K562 (cell line): ENCODE measurements around the gene RALY. TPM values are rescaled to one million over a fixed set of nuclear protein-coding genes. Genes with fewer than 3 reads are reported as not detected.

Experiments used
- CEBPB ChIP-seq: fragments of 450-650 bp; IDR thresholded peaks from 2 replicates; pipeline ENCODE4 v1.6.1; 2016; ENCODE audit warnings: missing genetic modification characterization, missing compliant biosample characterization
- E2F3 ChIP-seq: fragments of 250-450 bp; sonication (Bioruptor Pico); IDR thresholded peaks from 2 replicates; pipeline ENCODE4 v1.4.0; 2020; ENCODE audit warnings: mild to moderate bottlenecking
- HOMEZ ChIP-seq: fragments of 250-450 bp; sonication (Bioruptor Pico); IDR thresholded peaks from 2 replicates; pipeline ENCODE4 v1.4.0; 2020; ENCODE audit warnings: mild to moderate bottlenecking, moderate library complexity
- KLF13 ChIP-seq: fragments of 450-650 bp; IDR thresholded peaks from 2 replicates; pipeline ENCODE4 v1.6.1; 2016; ENCODE audit warnings: missing genetic modification characterization, low read depth, mild to moderate bottlenecking, missing compliant biosample characterization, moderate library complexity, borderline replicate concordance
- MED1 ChIP-seq: sonication (generic); formaldehyde crosslinking; IDR thresholded peaks from 2 replicates; pipeline ENCODE4 v1.8.1; 2023; ENCODE audit warnings: missing genetic modification reagents, borderline replicate concordance
- ZBTB12 ChIP-seq: fragments of 250-450 bp; sonication (Bioruptor Pico); IDR thresholded peaks from 2 replicates; pipeline ENCODE4 v1.4.0; 2020
- ZNF124 ChIP-seq: sonication (generic); formaldehyde crosslinking; IDR thresholded peaks from 2 replicates; pipeline ENCODE4 v1.8.1; 2022; ENCODE audit warnings: missing genetic modification reagents
- ZNF551 ChIP-seq: fragments of 250-450 bp; sonication (Bioruptor Pico); IDR thresholded peaks from 2 replicates; pipeline ENCODE4 v1.5.0; 2021; ENCODE audit warnings: mild to moderate bottlenecking, moderate library complexity
- ZNF707 ChIP-seq: fragments of 250-450 bp; sonication (Bioruptor Pico); conservative IDR thresholded peaks from 2 replicates; pipeline ENCODE4 v1.8.0; 2022; ENCODE audit warnings: inconsistent platforms, mild to moderate bottlenecking, moderate library complexity
- polyA plus RNA-seq, 8 experiments: library from polyadenylated mRNA; depleted of rRNA in 4 of 8; stranded (reverse) in 5 of 8; unstranded in 3 of 8; fragments of >200 nt; fragmentation: Nextera tagmentation in 2 of 8; fragmentation: Illumina TruSeq in 1 of 8; extraction: Ambion mirVana in 2 of 8; extraction: Trizol in 1 of 8; gene quantifications; 2 replicates each; pipeline versions ENCODE4 v1.2.1 to v1.2.3, GENCODE V29; 2011 to 2014; ENCODE audit warnings: inconsistent platforms in 1 of 8, missing spikeins in 1 of 8
- total RNA-seq, 7 experiments: library from RNA; depleted of rRNA in 6 of 7; stranded (reverse); fragments of >200 nt in 6 of 7; fragmentation: Illumina TruSeq in 2 of 7; extraction: Trizol in 2 of 7; gene quantifications; 2 replicates each; pipeline versions ENCODE4 v1.2.1 to v1.2.3, GENCODE V29; 2011 to 2021; ENCODE audit warnings: low replicate concordance in 1 of 7
- TF ChIP-seq, protein P1 (sequence below): fragments of 450-650 bp; IDR thresholded peaks from 2 replicates; pipeline ENCODE4 v1.6.1; 2016; ENCODE audit warnings: missing biosample characterization, missing genetic modification characterization
- TF ChIP-seq, protein P2 (sequence below), 3 experiments: IDR thresholded peaks in 2 of 3; conservative IDR thresholded peaks in 1 of 3; 2 replicates each; pipeline ENCODE4 v1.5.1; 2011 to 2012; ENCODE audit warnings: low read length in 3 of 3, mild to moderate bottlenecking in 3 of 3, control low read depth in 2 of 3, improper control_type of control experiment in 1 of 3, inconsistent platforms in 1 of 3, low read depth in 1 of 3, mixed read lengths in 1 of 3, moderate library complexity in 1 of 3; ENCODE audit not compliant: insufficient read depth in 2 of 3
- TF ChIP-seq, protein P3 (sequence below): sonication (generic); formaldehyde crosslinking; IDR thresholded peaks from 2 replicates; pipeline ENCODE4 v1.8.0; 2023; ENCODE audit warnings: missing genetic modification reagents, mild to moderate bottlenecking, borderline replicate concordance

The RALY gene
- total and polyA plus RNA-seq, 9 of the 15 experiments (the other 6 are each of a cell fraction or from before 2014, with no cell fraction given), result 0.80 to 207 (median 128) TPM

GRCh38 chr20:33992923-33993575 is 662 bp upstream of the RALY start (continued):
- TF ChIP-seq ZBTB12 (CRISPR knock-in tag), result no peak
- TF ChIP-seq, protein P1, sequence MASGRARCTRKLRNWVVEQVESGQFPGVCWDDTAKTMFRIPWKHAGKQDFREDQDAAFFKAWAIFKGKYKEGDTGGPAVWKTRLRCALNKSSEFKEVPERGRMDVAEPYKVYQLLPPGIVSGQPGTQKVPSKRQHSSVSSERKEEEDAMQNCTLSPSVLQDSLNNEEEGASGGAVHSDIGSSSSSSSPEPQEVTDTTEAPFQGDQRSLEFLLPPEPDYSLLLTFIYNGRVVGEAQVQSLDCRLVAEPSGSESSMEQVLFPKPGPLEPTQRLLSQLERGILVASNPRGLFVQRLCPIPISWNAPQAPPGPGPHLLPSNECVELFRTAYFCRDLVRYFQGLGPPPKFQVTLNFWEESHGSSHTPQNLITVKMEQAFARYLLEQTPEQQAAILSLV, result no peak
- TF ChIP-seq HOMEZ (CRISPR knock-in tag), result no peak
- TF ChIP-seq E2F3, result no peak
- no peak for TF ChIP-seq ZNF707 (CRISPR knock-in tag)
- TF ChIP-seq ZNF551, result no peak
- TF ChIP-seq, protein P2, sequence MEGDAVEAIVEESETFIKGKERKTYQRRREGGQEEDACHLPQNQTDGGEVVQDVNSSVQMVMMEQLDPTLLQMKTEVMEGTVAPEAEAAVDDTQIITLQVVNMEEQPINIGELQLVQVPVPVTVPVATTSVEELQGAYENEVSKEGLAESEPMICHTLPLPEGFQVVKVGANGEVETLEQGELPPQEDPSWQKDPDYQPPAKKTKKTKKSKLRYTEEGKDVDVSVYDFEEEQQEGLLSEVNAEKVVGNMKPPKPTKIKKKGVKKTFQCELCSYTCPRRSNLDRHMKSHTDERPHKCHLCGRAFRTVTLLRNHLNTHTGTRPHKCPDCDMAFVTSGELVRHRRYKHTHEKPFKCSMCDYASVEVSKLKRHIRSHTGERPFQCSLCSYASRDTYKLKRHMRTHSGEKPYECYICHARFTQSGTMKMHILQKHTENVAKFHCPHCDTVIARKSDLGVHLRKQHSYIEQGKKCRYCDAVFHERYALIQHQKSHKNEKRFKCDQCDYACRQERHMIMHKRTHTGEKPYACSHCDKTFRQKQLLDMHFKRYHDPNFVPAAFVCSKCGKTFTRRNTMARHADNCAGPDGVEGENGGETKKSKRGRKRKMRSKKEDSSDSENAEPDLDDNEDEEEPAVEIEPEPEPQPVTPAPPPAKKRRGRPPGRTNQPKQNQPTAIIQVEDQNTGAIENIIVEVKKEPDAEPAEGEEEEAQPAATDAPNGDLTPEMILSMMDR (IDR thresholded peaks at IDR 0.05 in 2 of 3, conservative IDR thresholded peaks at IDR 0.05 in 1 of 3; ENCODE audit: insufficient read depth in 2 of 3, low read depth in 1 of 3, low read length in 3 of 3), result no peak
- TF ChIP-seq ZNF124 (CRISPR knock-in tag), result no peak
- TF ChIP-seq KLF13, result peak; percentile 46; the same call in 1 of the 2 replicates
- TF ChIP-seq, protein P3, sequence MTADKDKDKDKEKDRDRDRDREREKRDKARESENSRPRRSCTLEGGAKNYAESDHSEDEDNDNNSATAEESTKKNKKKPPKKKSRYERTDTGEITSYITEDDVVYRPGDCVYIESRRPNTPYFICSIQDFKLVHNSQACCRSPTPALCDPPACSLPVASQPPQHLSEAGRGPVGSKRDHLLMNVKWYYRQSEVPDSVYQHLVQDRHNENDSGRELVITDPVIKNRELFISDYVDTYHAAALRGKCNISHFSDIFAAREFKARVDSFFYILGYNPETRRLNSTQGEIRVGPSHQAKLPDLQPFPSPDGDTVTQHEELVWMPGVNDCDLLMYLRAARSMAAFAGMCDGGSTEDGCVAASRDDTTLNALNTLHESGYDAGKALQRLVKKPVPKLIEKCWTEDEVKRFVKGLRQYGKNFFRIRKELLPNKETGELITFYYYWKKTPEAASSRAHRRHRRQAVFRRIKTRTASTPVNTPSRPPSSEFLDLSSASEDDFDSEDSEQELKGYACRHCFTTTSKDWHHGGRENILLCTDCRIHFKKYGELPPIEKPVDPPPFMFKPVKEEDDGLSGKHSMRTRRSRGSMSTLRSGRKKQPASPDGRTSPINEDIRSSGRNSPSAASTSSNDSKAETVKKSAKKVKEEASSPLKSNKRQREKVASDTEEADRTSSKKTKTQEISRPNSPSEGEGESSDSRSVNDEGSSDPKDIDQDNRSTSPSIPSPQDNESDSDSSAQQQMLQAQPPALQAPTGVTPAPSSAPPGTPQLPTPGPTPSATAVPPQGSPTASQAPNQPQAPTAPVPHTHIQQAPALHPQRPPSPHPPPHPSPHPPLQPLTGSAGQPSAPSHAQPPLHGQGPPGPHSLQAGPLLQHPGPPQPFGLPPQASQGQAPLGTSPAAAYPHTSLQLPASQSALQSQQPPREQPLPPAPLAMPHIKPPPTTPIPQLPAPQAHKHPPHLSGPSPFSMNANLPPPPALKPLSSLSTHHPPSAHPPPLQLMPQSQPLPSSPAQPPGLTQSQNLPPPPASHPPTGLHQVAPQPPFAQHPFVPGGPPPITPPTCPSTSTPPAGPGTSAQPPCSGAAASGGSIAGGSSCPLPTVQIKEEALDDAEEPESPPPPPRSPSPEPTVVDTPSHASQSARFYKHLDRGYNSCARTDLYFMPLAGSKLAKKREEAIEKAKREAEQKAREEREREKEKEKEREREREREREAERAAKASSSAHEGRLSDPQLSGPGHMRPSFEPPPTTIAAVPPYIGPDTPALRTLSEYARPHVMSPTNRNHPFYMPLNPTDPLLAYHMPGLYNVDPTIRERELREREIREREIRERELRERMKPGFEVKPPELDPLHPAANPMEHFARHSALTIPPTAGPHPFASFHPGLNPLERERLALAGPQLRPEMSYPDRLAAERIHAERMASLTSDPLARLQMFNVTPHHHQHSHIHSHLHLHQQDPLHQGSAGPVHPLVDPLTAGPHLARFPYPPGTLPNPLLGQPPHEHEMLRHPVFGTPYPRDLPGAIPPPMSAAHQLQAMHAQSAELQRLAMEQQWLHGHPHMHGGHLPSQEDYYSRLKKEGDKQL (CRISPR knock-in tag), result no peak
- no peak for TF ChIP-seq CEBPB (tag)
- no peak for TF ChIP-seq MED1
